PC-9 (cell line): ENCODE measurements around the gene HHATL.

Source experiments
- EZH2 ChIP-seq: fragments of 200-600 bp; sonication (generic); IDR thresholded peaks from 2 replicates; pipeline ENCODE4 v1.8.0; 2017; ENCODE audit warnings: antibody characterized with exemption, low read depth
- TF ChIP-seq, protein P1 (sequence below): fragments of 200-600 bp; sonication (generic); conservative IDR thresholded peaks from 2 replicates; pipeline ENCODE4 v1.6.1; 2017; ENCODE audit warnings: mixed run types, antibody characterized with exemption, mild to moderate bottlenecking, moderate library complexity

GRCh38 chr3:42693530-42693930, 9.1 kb downstream of the HHATL start:
- TF ChIP-seq, protein P1, sequence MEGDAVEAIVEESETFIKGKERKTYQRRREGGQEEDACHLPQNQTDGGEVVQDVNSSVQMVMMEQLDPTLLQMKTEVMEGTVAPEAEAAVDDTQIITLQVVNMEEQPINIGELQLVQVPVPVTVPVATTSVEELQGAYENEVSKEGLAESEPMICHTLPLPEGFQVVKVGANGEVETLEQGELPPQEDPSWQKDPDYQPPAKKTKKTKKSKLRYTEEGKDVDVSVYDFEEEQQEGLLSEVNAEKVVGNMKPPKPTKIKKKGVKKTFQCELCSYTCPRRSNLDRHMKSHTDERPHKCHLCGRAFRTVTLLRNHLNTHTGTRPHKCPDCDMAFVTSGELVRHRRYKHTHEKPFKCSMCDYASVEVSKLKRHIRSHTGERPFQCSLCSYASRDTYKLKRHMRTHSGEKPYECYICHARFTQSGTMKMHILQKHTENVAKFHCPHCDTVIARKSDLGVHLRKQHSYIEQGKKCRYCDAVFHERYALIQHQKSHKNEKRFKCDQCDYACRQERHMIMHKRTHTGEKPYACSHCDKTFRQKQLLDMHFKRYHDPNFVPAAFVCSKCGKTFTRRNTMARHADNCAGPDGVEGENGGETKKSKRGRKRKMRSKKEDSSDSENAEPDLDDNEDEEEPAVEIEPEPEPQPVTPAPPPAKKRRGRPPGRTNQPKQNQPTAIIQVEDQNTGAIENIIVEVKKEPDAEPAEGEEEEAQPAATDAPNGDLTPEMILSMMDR, result no peak
- TF ChIP-seq EZH2, result no peak
